Left cardiac atrium (tissue), 4 donors: Measurements from ENCODE around the gene SH3BP5. TPM values are rescaled to one million over a fixed set of nuclear protein-coding genes. Genes with fewer than 3 reads are reported as not detected.
A peak's percentile ranks its signal among the peaks of the same experiment; 100 is the strongest.

ENCODE experiments used
- ATAC-seq, 2 donors: fragments of 200-7000 bp; cut with Tn5 transposase; one replicate each; pipeline ENCODE4 v1.9.1; 2020; ENCODE audit warnings: mild to moderate bottlenecking in 2 of 2, moderate library complexity in 2 of 2
- DNase-seq: peaks from one replicate; pipeline ENCODE4 v3.0.0-alpha.2; 2020
- intact Hi-C, 2 donors: fragments of 100-400 bp; cut with DNase I; formaldehyde crosslinking; loops; one replicate each; pipeline versions ENCODE4 v1.14.1 to v1.15.1; 2022 to 2023
- total RNA-seq, 2 donors: library from RNA; stranded (reverse); fragmentation: NEBNext Ultra II Directional; extraction: Animal tissue kit (Norgen Biotek cat#: 25700); gene quantifications; one replicate each; pipeline ENCODE4 v1.2.1, GENCODE V29; 2021
- donor health status: DM: no; HTN: yes; CAD: no.
- donor health status: DM: no; HTN: yes; CAD: no; lungs with severe emphysema.
- donor health status: DM: yes; HTN: yes; CAD: no.
- donor health status: Dilated cardiomyopathy.

Gene SH3BP5
- total RNA-seq, 2 donors from 2014 or later: 21.7 to 24.8 TPM

GRCh38 chr3:15269091-15269989 is 63.0 kb downstream of the SH3BP5 start:
- ATAC-seq: peak; percentile 81 to 91
- DNase-seq: peak; percentile 92
- intact Hi-C loops: loop anchor here (5.0 to 10.0 kb wide), 3 partner anchors 63 to 285 kb away; partner anchors contain the start of gene SH3BP5 (in 2 of the 2)

GRCh38 chr3:15268033-15268631 is 64.3 kb downstream of the SH3BP5 start:
- peak; percentile 92 for DNase-seq
- ATAC-seq: peak; percentile 73 to 80
- intact Hi-C loops: loop anchor here (1.0 to 10.0 kb wide), 5 partner anchors 64 to 287 kb away; partner anchors contain the start of gene SH3BP5 (in 2 of the 2)

- DNase-seq (no peak), ATAC-seq (no peak)
These were observed 64.9 kb downstream of the SH3BP5 start for GRCh38 chr3:15267502-15267901.

GRCh38 chr3:15266510-15267376 is 65.6 kb downstream of the SH3BP5 start:
- ATAC-seq: no peak
- intact Hi-C loops: loop anchor here (5.0 to 10.0 kb wide), 3 partner anchors 66 to 288 kb away; partner anchors contain the start of gene SH3BP5 (in 2 of the 2)
- no peak for DNase-seq

More at GRCh38 chr3:15267502-15267901, 64.9 kb downstream of the SH3BP5 start:
- intact Hi-C loops: loop anchor here (5.0 to 10.0 kb wide), 3 partner anchors 65 to 287 kb away; partner anchors contain the start of gene SH3BP5 (in 2 of the 2)

GRCh38 chr3:15265655-15266509 is 66.5 kb downstream of the SH3BP5 start:
- no peak for DNase-seq
- intact Hi-C loops: loop anchor here (5.0 to 10.0 kb wide), 3 partner anchors 66 to 289 kb away; partner anchors contain the start of gene SH3BP5 (in 2 of the 2)
- no peak for ATAC-seq

- ATAC-seq (no peak), DNase-seq (no peak)
- intact Hi-C loops: loop anchor here in 1 of 2 donors (10.0 kb wide), 1 partner anchor 290 kb away; no protein-coding TSS in a partner anchor
These were observed 67.9 kb downstream of the SH3BP5 start for GRCh38 chr3:15264486-15264885.

- intact Hi-C loops: loop anchor here in 1 of 2 donors (10.0 kb wide), 1 partner anchor 291 kb away; no protein-coding TSS in a partner anchor
- ATAC-seq: no peak
These were observed 68.5 kb downstream of the SH3BP5 start for GRCh38 chr3:15263926-15264325.

GRCh38 chr3:15263120-15263519 is 69.3 kb downstream of the SH3BP5 start:
- no peak for ATAC-seq
- intact Hi-C loops: loop anchor here in 1 of 2 donors (10.0 kb wide), 1 partner anchor 292 kb away; no protein-coding TSS in a partner anchor
- DNase-seq: no peak

More at GRCh38 chr3:15263926-15264325, 68.5 kb downstream of the SH3BP5 start:
- no peak for DNase-seq

GRCh38 chr3:15262021-15262420 is 70.4 kb downstream of the SH3BP5 start:
- no peak for DNase-seq

GRCh38 chr3:15261274-15261673 is 71.1 kb downstream of the SH3BP5 start:
- intact Hi-C loops: loop anchor here in 1 of 2 donors (10.0 kb wide), 1 partner anchor 294 kb away; no protein-coding TSS in a partner anchor
- ATAC-seq: no peak
- DNase-seq: no peak

More at GRCh38 chr3:15262021-15262420, 70.4 kb downstream of the SH3BP5 start:
- ATAC-seq: no peak
- intact Hi-C loops: loop anchor here in 1 of 2 donors (10.0 kb wide), 1 partner anchor 293 kb away; no protein-coding TSS in a partner anchor

GRCh38 chr3:15260531-15260930 is 71.9 kb downstream of the SH3BP5 start:
- DNase-seq (no peak), ATAC-seq (no peak)
- intact Hi-C loops: loop anchor here in 1 of 2 donors (10.0 kb wide), 1 partner anchor 294 kb away; no protein-coding TSS in a partner anchor

- DNase-seq (no peak), ATAC-seq (no peak)
- intact Hi-C loops: no loop called here
These were observed 73.7 kb downstream of the SH3BP5 start for GRCh38 chr3:15258720-15259119.

- intact Hi-C loops: no loop called here
- ATAC-seq (peak; percentile 40 to 75), DNase-seq (no peak)
These were observed 75.5 kb downstream of the SH3BP5 start for GRCh38 chr3:15256861-15257341.

GRCh38 chr3:15255215-15255614 is 77.2 kb downstream of the SH3BP5 start:
- intact Hi-C loops: no loop called here
- ATAC-seq (no peak), DNase-seq (no peak)

- ATAC-seq (no peak), DNase-seq (no peak)
- intact Hi-C loops: no loop called here
These were observed 79.2 kb downstream of the SH3BP5 start for GRCh38 chr3:15253023-15253697.

GRCh38 chr3:15246186-15246585 is 86.2 kb downstream of the SH3BP5 start:
- intact Hi-C loops: loop anchor here in 1 of 2 donors (10.0 kb wide), 1 partner anchor 319 kb away; no protein-coding TSS in a partner anchor
- ATAC-seq: no peak
- no peak for DNase-seq
